ENCODE data around the gene SLC25A36.

SLC25A36 gene

GRCh38 chr3:140941434-140942220 is at the start of gene SLC25A36:
SLC25A36 (plus strand) TSS chr3:140941836; CDS start chr3:140942055, 219 bp downstream.
- DNase-seq: peak; percentile 96

- DNase-seq: no peak
These were observed 44.6 kb upstream of the SLC25A36 start for GRCh38 chr3:140896997-140897396.

GRCh38 chr3:140898340-140899180 is 43.1 kb upstream of the SLC25A36 start:
- DNase-seq: peak; percentile 55

- no peak for DNase-seq
These were observed 42.3 kb upstream of the SLC25A36 start for GRCh38 chr3:140899363-140899762.

GRCh38 chr3:140902791-140903190 is 38.8 kb upstream of the SLC25A36 start:
- no peak for DNase-seq

GRCh38 chr3:140903196-140903595 is 38.4 kb upstream of the SLC25A36 start:
- DNase-seq: no peak

GRCh38 chr3:140904521-140904920 is 37.1 kb upstream of the SLC25A36 start:
- no peak for DNase-seq

GRCh38 chr3:140905559-140905958 is 36.1 kb upstream of the SLC25A36 start:
- DNase-seq: no peak

GRCh38 chr3:140906785-140907184 is 34.9 kb upstream of the SLC25A36 start:
- no peak for DNase-seq

- DNase-seq: no peak
These were observed 30.8 kb upstream of the SLC25A36 start for GRCh38 chr3:140910860-140911259.

GRCh38 chr3:140911822-140912221 is 29.8 kb upstream of the SLC25A36 start:
- no peak for DNase-seq

- no peak for DNase-seq
These were observed 27.9 kb upstream of the SLC25A36 start for GRCh38 chr3:140913728-140914127.

- DNase-seq: no peak
These were observed 27.2 kb upstream of the SLC25A36 start for GRCh38 chr3:140914384-140914945.

- DNase-seq: no peak
These were observed 25.0 kb upstream of the SLC25A36 start for GRCh38 chr3:140916603-140917002.

- no peak for DNase-seq
These were observed 23.9 kb upstream of the SLC25A36 start for GRCh38 chr3:140917772-140918171.

GRCh38 chr3:140920029-140920428 is 21.6 kb upstream of the SLC25A36 start:
- DNase-seq: no peak

GRCh38 chr3:140922634-140923033 is 19.0 kb upstream of the SLC25A36 start:
- peak; percentile 14 for DNase-seq

GRCh38 chr3:140924097-140924873 is 17.4 kb upstream of the SLC25A36 start:
- DNase-seq: no peak

GRCh38 chr3:140927279-140928069 is 14.2 kb upstream of the SLC25A36 start:
- no peak for DNase-seq

GRCh38 chr3:140929446-140929845 is 12.2 kb upstream of the SLC25A36 start:
- no peak for DNase-seq

GRCh38 chr3:140931016-140931454 is 10.6 kb upstream of the SLC25A36 start:
- DNase-seq: no peak

GRCh38 chr3:140931801-140932200 is 9.8 kb upstream of the SLC25A36 start:
- no peak for DNase-seq

Data from CD4-positive, alpha-beta T cell treated with Interleukin-17A for 1 hour (primary cell).